Panc1 (cell line): Measurements from ENCODE around the gene ALOX12B. TPM values are rescaled to one million over a fixed set of nuclear protein-coding genes. Genes with fewer than 3 reads are reported as not detected.

Experiments used
- ATAC-seq: fragments of 200-7000 bp; cut with Tn5 transposase; 2 replicates; pipeline ENCODE4 v1.9.1; 2020; ENCODE audit warnings: mild to moderate bottlenecking, moderate library complexity
- BruUV-seq: library from RNA; stranded (reverse); fragments of 400-500 nt; replicated peaks from 2 replicates; lab custom pipeline; 2021; lab: Mats Ljungman, UMichigan
- CTCF ChIA-PET: fragments of 300-600 bp; sonication (Branson Sonifier 250); formaldehyde crosslinking; loops from one replicate; lab custom pipeline; 2022; ENCODE audit warnings: antibody characterized with exemption; lab: Charles Lee
- POLR2A ChIA-PET: fragments of 300-600 bp; sonication (Branson Sonifier 250); formaldehyde crosslinking; loops from one replicate; lab custom pipeline; 2022; ENCODE audit warnings: antibody characterized with exemption; lab: Charles Lee
- DNase-seq: peaks from one replicate; pipeline ENCODE4 v3.0.0-alpha.2; 2010; ENCODE audit warnings: low read depth, low spot score
- H3K27ac ChIP-seq: 2 replicates; pipeline ENCODE4 v1.5.1; 2011; ENCODE audit warnings: mild to moderate bottlenecking, low read length, inconsistent platforms
- H3K27me3 ChIP-seq: fragments of 200-500 bp; sonication (Bioruptor generic); 2 replicates; pipeline ENCODE4 v1.6.0; 2014; ENCODE audit warnings: low read length, inconsistent platforms; ENCODE audit not compliant: control insufficient read depth, insufficient read depth
- H3K36me3 ChIP-seq: fragments of 200-500 bp; sonication (Bioruptor generic); 2 replicates; pipeline ENCODE4 v1.5.1; 2014; ENCODE audit warnings: inconsistent platforms, mild to moderate bottlenecking, low read length, moderate library complexity; ENCODE audit not compliant: control insufficient read depth, insufficient read depth
- H3K4me1 ChIP-seq: 2 replicates; pipeline ENCODE4 v1.5.1; 2011; ENCODE audit warnings: inconsistent platforms, mild to moderate bottlenecking, low read length, moderate library complexity; ENCODE audit not compliant: control insufficient read depth, insufficient read depth
- H3K4me3 ChIP-seq, 2 experiments: 2 replicates each; pipeline ENCODE4 v1.5.1; 2011 to 2012; ENCODE audit warnings: low read depth in 2 of 2, low read length in 2 of 2, mild to moderate bottlenecking in 2 of 2, inconsistent platforms in 1 of 2, moderate library complexity in 1 of 2
- H3K9me3 ChIP-seq: fragments of 200-500 bp; sonication (Bioruptor generic); 2 replicates; pipeline ENCODE4 v1.5.1; 2014; ENCODE audit warnings: low read depth, mild to moderate bottlenecking, inconsistent platforms, low read length, moderate library complexity; ENCODE audit not compliant: control insufficient read depth, insufficient read depth
- CTCF ChIP-seq: fragments of 450-650 bp; IDR thresholded peaks from 2 replicates; pipeline ENCODE4 v1.5.1; 2017; ENCODE audit warnings: mild to moderate bottlenecking
- POLR2AphosphoS5 ChIP-seq: IDR thresholded peaks from 2 replicates; pipeline ENCODE4 v1.6.1; 2012; ENCODE audit warnings: mild to moderate bottlenecking, low read depth, low read length, moderate library complexity
- REST ChIP-seq, 2 experiments: IDR thresholded peaks; 2 replicates each; pipeline ENCODE4 v1.6.1; 2011 to 2012; ENCODE audit warnings: low read depth in 2 of 2, control low read depth in 1 of 2, low read length in 1 of 2, mild to moderate bottlenecking in 1 of 2, moderate library complexity in 1 of 2; ENCODE audit not compliant: insufficient read depth in 1 of 2
- SIN3A ChIP-seq: IDR thresholded peaks from 2 replicates; pipeline ENCODE4 v1.6.1; 2012; ENCODE audit warnings: low read depth, mild to moderate bottlenecking, low read length, moderate library complexity, borderline replicate concordance; ENCODE audit not compliant: insufficient read depth
- TCF7L2 ChIP-seq: IDR thresholded peaks from 2 replicates; pipeline ENCODE4 v1.6.1; 2011; ENCODE audit warnings: mild to moderate bottlenecking, low read depth, low read length, inconsistent platforms
- in situ Hi-C: cut with HindIII; loops from 2 replicates; pipeline ENCODE4 v1.10.0; 2016; ENCODE audit warnings: low sequenced_read_pairs, low pct_unique_long_range_greater_than_20kb
- intact Hi-C: fragments of 100-400 bp; cut with micrococcal nuclease; formaldehyde crosslinking; loops from one replicate; pipeline ENCODE4 v1.10.0; 2022; ENCODE audit not compliant: unreplicated experiment
- total RNA-seq: library from RNA; stranded (reverse); gene quantifications from one replicate; pipeline ENCODE4 v1.2.1, GENCODE V29; 2021; ENCODE audit not compliant: unreplicated experiment

The ALOX12B gene
- total RNA-seq, 1 experiment from 2014 or later = not detected

GRCh38 chr17:8057691-8058114, 29.8 kb downstream of the ALOX12B start:
- BruUV-seq = no TSS peak
- Histone ChIP-seq H3K9me3 (no peaks in the 10 kb centered on the region), H3K4me3 (peak overlapping the region; percentile 12; a peak in 3 of 4 replicates), H3K36me3 (no peaks in the 10 kb centered on the region), H3K27ac (no peak overlapping the region), H3K27me3 (peaks cover 4% of the 10 kb centered on the region), H3K4me1 (peaks cover 10% of the 10 kb centered on the region)
- intact Hi-C loops = loop anchor here (10.0 kb wide), 1 partner anchor 63 kb away; no protein-coding TSS in a partner anchor
- DNase-seq (peak; percentile 75), ATAC-seq (peak; percentile 89)
- ChIA-PET POLR2A (interaction anchor here (0.6 kb wide), 1 partner anchor 79 kb away, joined by 3 read pairs; no protein-coding TSS in a partner anchor), CTCF (interaction anchor here (0.6 to 1.4 kb wide), 4 partner anchors 21 to 65 kb away, joined by 3 to 10 read pairs (median 4); no protein-coding TSS in a partner anchor)
- in situ Hi-C loops = no loop called here
- peak; percentile 84 for TF ChIP-seq CTCF
- TF ChIP-seq POLR2AphosphoS5 = no peak

- DNase-seq = no peak
- ChIA-PET POLR2A (interaction anchor here (0.6 kb wide), 1 partner anchor 79 kb away, joined by 3 read pairs; no protein-coding TSS in a partner anchor), CTCF (interaction anchor here (0.6 to 1.4 kb wide), 3 partner anchors 21 to 65 kb away, joined by 3 to 10 read pairs (median 4); no protein-coding TSS in a partner anchor)
- peak; percentile 24; the same call in 1 of the 2 replicates for ATAC-seq
- peaks cover 4% of the 10 kb centered on the region for H3K27me3 ChIP-seq
- TF ChIP-seq POLR2AphosphoS5 (no peak), REST (IDR thresholded peaks at IDR 0.05; ENCODE audit: insufficient read depth in 1 of 2, low read depth in 2 of 2, low read length in 1 of 2) (no peak), TCF7L2 (no peak), SIN3A (no peak), CTCF (no peak)
- in situ Hi-C loops = no loop called here
- H3K4me1 ChIP-seq = peaks cover 10% of the 10 kb centered on the region
- H3K36me3 ChIP-seq = no peaks in the 10 kb centered on the region
- no peak overlapping the region for H3K27ac ChIP-seq
- no peak overlapping the region for H3K4me3 ChIP-seq
- no TSS peak for BruUV-seq
- no peaks in the 10 kb centered on the region for H3K9me3 ChIP-seq
- intact Hi-C loops = loop anchor here (10.0 kb wide), 1 partner anchor 62 kb away; no protein-coding TSS in a partner anchor
These were observed 30.4 kb downstream of the ALOX12B start for GRCh38 chr17:8056976-8057625.
